RWPE1 (cell line): Measurements from ENCODE around the gene PTPRN2.

Source experiments
- CTCF ChIA-PET: fragments of 350-600 bp; sonication (Branson Sonifier 250); formaldehyde crosslinking; extraction: SDS; loops from one replicate; lab custom pipeline; 2021; lab: Yijun Ruan, JAX
- POLR2A ChIA-PET: fragments of 400-600 bp; formaldehyde crosslinking; extraction: SDS; loops from one replicate; lab custom pipeline; 2020; ENCODE audit warnings: antibody characterized with exemption; ENCODE audit not compliant: low non-redundant PET; lab: Yijun Ruan, JAX
- DNase-seq: peaks from one replicate; pipeline ENCODE4 v3.0.0; 2012; ENCODE audit warnings: low spot score
- H3K27ac ChIP-seq: fragments of 450-650 bp; 2 replicates; pipeline ENCODE4 v1.5.1; 2017
- CTCF ChIP-seq: fragments of 450-650 bp; conservative IDR thresholded peaks from 2 replicates; pipeline ENCODE4 v1.5.1; 2017; ENCODE audit warnings: low read depth, mild to moderate bottlenecking

The PTPRN2 gene

GRCh38 chr7:157789942-157790341 lies 797.7 kb downstream of the PTPRN2 start:
- no peak overlapping the region for H3K27ac ChIP-seq
- POLR2A ChIA-PET, result no interaction called here
- no peak for TF ChIP-seq CTCF
- CTCF ChIA-PET, result no interaction called here
- DNase-seq, result no peak

GRCh38 chr7:157789094-157789493 lies 798.5 kb downstream of the PTPRN2 start:
- POLR2A ChIA-PET, result no interaction called here
- no peak for TF ChIP-seq CTCF
- no peak overlapping the region for H3K27ac ChIP-seq
- no peak for DNase-seq
- CTCF ChIA-PET, result no interaction called here

- ChIA-PET CTCF (no interaction called here), POLR2A (no interaction called here)
- no peak for DNase-seq
- no peak for TF ChIP-seq CTCF
- H3K27ac ChIP-seq, result no peak overlapping the region
Measured at GRCh38 chr7:157788573-157788972, 799.0 kb downstream of the PTPRN2 start.

GRCh38 chr7:157787275-157787701 lies 800.3 kb downstream of the PTPRN2 start:
- CTCF ChIA-PET, result no interaction called here
- TF ChIP-seq CTCF, result no peak
- POLR2A ChIA-PET, result no interaction called here

GRCh38 chr7:157786375-157787274 lies 801.0 kb downstream of the PTPRN2 start:
- no peak for DNase-seq
- POLR2A ChIA-PET, result no interaction called here
- TF ChIP-seq CTCF, result no peak
- CTCF ChIA-PET, result interaction anchor here (0.7 kb wide), 1 partner anchor 251 kb away, joined by 4 read pairs; no protein-coding TSS in a partner anchor
- no peak overlapping the region for H3K27ac ChIP-seq

More at GRCh38 chr7:157787275-157787701, 800.3 kb downstream of the PTPRN2 start:
- DNase-seq, result no peak
- H3K27ac ChIP-seq, result no peak overlapping the region

GRCh38 chr7:157785486-157786186 lies 802.0 kb downstream of the PTPRN2 start:
- no peak for TF ChIP-seq CTCF
- ChIA-PET CTCF (interaction anchor here (0.7 kb wide), 1 partner anchor 250 kb away, joined by 4 read pairs; no protein-coding TSS in a partner anchor), POLR2A (no interaction called here)
- no peak for DNase-seq
- H3K27ac ChIP-seq, result no peak overlapping the region
